ENCODE results near the gene FAM78B.

FAM78B gene

DNA sequence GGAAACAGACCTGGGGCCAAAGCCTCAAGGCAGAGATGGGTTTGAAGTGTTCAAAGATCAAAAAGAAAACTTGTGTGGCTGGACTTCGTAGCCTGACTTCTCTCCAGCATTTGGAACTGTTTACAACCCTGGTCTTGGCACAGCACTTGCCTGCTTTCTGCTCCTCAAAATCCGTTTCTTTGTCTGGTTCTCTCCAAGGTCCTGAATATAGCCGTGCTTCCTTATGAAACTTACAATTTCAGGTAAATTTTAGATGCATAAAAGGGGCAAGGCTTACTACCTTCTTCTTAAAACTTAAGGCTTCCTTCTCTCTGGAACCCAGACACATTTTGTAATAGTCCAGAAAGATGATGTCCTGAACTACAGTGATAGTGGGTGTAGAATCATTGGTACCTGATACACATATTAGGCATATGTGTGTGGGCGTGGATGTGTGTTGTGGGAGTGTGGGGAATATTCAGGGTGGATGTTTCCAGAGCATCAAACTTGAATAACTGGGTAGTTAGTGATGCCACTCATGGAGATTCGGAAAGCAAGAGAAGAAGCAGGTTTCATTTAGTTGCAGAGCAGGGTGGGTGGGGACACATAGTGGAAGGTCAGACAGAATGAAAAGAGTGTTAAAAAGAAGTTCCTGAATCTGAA lies 26.4 kb upstream of the FAM78B start:
- H3K27me3 ChIP-seq = no peaks in the 10 kb centered on the region

DNA sequence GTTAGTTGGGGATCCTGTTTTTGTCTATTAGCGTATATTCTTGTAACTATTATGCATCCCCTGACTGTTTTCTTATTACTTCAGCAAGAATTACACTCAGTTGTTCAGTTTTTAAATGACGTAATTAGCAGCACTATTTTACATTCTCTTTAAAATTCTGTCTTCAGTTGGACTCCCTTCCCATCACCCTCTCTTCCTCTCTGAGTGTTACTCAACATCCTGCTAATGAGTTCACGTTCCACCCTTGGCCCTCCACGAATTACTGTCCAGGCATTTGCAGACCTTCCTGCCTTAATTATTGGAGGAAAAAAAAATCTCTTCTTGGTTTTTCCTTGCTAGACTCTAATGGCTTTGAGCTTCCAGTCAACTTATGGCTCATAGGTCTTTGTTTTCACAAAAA lies 23.6 kb upstream of the FAM78B start:
- peaks cover 0 to 3% of the 10 kb centered on the region in 2 donors for H3K27me3 ChIP-seq
- no peak for TF ChIP-seq CTCF (IDR thresholded peaks at IDR 0.05)
- DNase-seq = no peak

More for the DNA sequence above, 26.4 kb upstream of the FAM78B start:
- TF ChIP-seq CTCF (IDR thresholded peaks at IDR 0.05) = no peak
- Histone ChIP-seq H3K27ac (no peak overlapping the region), H3K4me1 (no peaks in the 10 kb centered on the region), H3K36me3 (no peaks in the 10 kb centered on the region), H3K9me3 (no peaks in the 10 kb centered on the region), H3K4me3 (no peak overlapping the region)
- intact Hi-C loops (cut with DNase I; ENCODE audit: low total_unique reads) = no loop called here
- DNase-seq = no peak

DNA sequence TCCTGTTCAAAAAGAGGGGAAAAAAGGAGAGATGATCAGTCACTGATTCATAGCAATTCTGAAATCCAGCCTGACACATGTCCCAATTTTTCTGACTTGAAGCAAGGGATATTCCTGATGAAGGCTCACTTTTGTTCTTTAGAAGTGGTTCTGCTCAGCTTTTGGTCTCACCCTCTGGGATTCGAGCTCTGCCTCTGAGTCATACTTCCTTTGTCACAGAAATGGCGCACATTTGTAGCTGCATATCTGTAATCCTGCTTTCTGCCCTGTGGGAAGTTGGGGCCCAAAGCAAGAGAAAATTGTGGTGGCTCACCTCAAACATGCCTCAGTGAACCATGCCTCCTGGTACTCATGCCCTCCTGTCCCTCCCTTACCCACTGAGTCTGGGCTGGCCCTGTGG lies 22.3 kb upstream of the FAM78B start:
- DNase-seq = no peak
- Histone ChIP-seq H3K4me1 (no peaks in the 10 kb centered on the region), H3K36me3 (no peaks in the 10 kb centered on the region), H3K4me3 (no peak overlapping the region), H3K9me3 (no peaks in the 10 kb centered on the region), H3K27me3 (peaks cover 0 to 3% of the 10 kb centered on the region in 2 donors), H3K27ac (no peak overlapping the region)
- no peak for TF ChIP-seq CTCF (IDR thresholded peaks at IDR 0.05)
- intact Hi-C loops (cut with DNase I; ENCODE audit: low total_unique reads) = no loop called here

More for the DNA sequence above, 23.6 kb upstream of the FAM78B start:
- H3K4me3 ChIP-seq = no peak overlapping the region
- H3K9me3 ChIP-seq = no peaks in the 10 kb centered on the region
- no peak overlapping the region for H3K27ac ChIP-seq
- intact Hi-C loops (cut with DNase I; ENCODE audit: low total_unique reads) = no loop called here
- H3K36me3 ChIP-seq = no peaks in the 10 kb centered on the region
- H3K4me1 ChIP-seq = no peaks in the 10 kb centered on the region

DNA sequence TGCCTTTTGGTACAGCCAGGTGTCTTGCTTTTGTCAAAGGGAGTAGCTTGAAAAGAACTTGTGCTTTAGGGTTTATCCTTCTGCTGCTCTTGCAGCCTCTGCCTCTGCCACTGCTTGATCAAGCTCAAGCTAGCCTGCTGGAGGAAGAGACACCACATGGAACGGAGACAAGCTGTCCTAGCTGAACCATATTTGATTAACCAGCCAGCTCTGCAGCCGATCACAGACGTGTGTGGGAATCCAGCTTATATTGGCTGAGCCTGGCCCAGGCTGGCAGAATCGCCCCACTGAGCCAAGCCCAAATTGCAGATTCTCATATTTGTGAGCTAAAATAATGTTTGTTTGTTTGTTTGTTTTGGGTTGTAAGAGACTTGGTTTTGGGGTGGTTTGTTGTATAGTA lies 18.7 kb upstream of the FAM78B start:
- no peak for TF ChIP-seq CTCF (IDR thresholded peaks at IDR 0.05)
- no peak overlapping the region for H3K27ac ChIP-seq
- peaks cover 0 to 3% of the 10 kb centered on the region in 2 donors for H3K27me3 ChIP-seq
- H3K4me1 ChIP-seq = no peaks in the 10 kb centered on the region
- intact Hi-C loops (cut with DNase I; ENCODE audit: low total_unique reads) = no loop called here
- H3K36me3 ChIP-seq = no peaks in the 10 kb centered on the region
- H3K4me3 ChIP-seq = no peak overlapping the region
- no peaks in the 10 kb centered on the region for H3K9me3 ChIP-seq
- no peak for DNase-seq

- Histone ChIP-seq H3K27me3 (peaks cover 0 to 3% of the 10 kb centered on the region in 2 donors), H3K27ac (no peak overlapping the region), H3K4me3 (no peak overlapping the region), H3K4me1 (no peaks in the 10 kb centered on the region), H3K36me3 (no peaks in the 10 kb centered on the region), H3K9me3 (no peaks in the 10 kb centered on the region)
- no peak for DNase-seq
- TF ChIP-seq CTCF (IDR thresholded peaks at IDR 0.05) = no peak
- intact Hi-C loops (cut with DNase I; ENCODE audit: low total_unique reads) = no loop called here
Measured at GRCh38 chr1:166184897-166185296, 18.1 kb upstream of the FAM78B start.

DNA sequence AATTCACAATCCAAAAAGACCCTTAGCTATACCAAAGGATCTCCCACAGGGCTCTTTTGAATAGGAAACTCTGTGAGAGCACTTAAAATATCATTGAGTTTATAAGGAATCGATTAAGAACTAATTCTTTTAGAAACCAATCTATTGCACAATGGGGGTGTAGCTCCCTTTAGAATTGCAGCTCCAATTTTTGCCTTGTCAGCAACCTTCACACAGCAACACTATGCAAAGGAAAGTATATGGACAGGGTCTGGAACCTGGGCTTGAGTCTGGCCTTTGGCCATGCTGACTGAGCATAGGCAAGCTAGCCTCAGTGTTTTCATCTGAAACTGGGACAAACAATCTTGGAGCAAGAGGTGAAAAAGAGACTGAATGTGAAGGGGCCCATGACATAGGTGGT lies 17.2 kb upstream of the FAM78B start:
- Histone ChIP-seq H3K9me3 (no peaks in the 10 kb centered on the region), H3K4me3 (no peak overlapping the region), H3K27ac (no peak overlapping the region), H3K27me3 (peaks cover 0 to 3% of the 10 kb centered on the region in 2 donors), H3K36me3 (no peaks in the 10 kb centered on the region), H3K4me1 (no peaks in the 10 kb centered on the region)
- TF ChIP-seq CTCF (IDR thresholded peaks at IDR 0.05) = no peak
- intact Hi-C loops (cut with DNase I; ENCODE audit: low total_unique reads) = no loop called here
- DNase-seq = no peak

Measured in tibial artery (tissue), 4 donors.